Neural crest cell (in vitro differentiated cells): Measurements from ENCODE around the gene ZNF652. TPM values are rescaled to one million over a fixed set of nuclear protein-coding genes. Genes with fewer than 3 reads are reported as not detected.

Experiments used
- DNase-seq: peaks from one replicate; pipeline ENCODE4 v3.0.0; 2021; ENCODE audit warnings: low read depth, mixed read lengths, low spot score
- H3K27ac Mint-ChIP-seq: one replicate; pipeline ENCODE4 v1.8.0; 2021; ENCODE audit warnings: mild to moderate bottlenecking, mixed read lengths; ENCODE audit not compliant: unreplicated experiment
- H3K27me3 Mint-ChIP-seq: 2 replicates; pipeline ENCODE4 v1.8.0; 2021; ENCODE audit warnings: low read depth, mild to moderate bottlenecking, mixed read lengths
- H3K36me3 Mint-ChIP-seq: 2 replicates; pipeline ENCODE4 v1.8.0; 2021; ENCODE audit warnings: low read depth, mild to moderate bottlenecking, mixed read lengths
- H3K4me1 Mint-ChIP-seq: 2 replicates; pipeline ENCODE4 v1.8.0; 2021; ENCODE audit warnings: mixed read lengths
- H3K4me3 Mint-ChIP-seq: one replicate; pipeline ENCODE4 v1.8.0; 2021; ENCODE audit warnings: mild to moderate bottlenecking, mixed read lengths
- H3K9me3 Mint-ChIP-seq: 2 replicates; pipeline ENCODE4 v1.8.0; 2021; ENCODE audit warnings: mixed read lengths
- microRNA-seq: library from miRNA; unstranded; fragments of <30 nt; microRNA quantifications from one replicate; pipeline ENCODE4, GENCODE V29; 2020
- total RNA-seq: library from RNA; stranded (reverse); gene quantifications from 2 replicates; pipeline ENCODE4 v1.2.1, GENCODE V29; 2021
- TF ChIP-seq, protein P1 (sequence below): fragments of 200-600 bp; sonication (generic); conservative IDR thresholded peaks from 2 replicates; pipeline ENCODE4 v1.5.0; 2021; ENCODE audit warnings: antibody characterized with exemption, mild to moderate bottlenecking

Gene ZNF652
- total RNA-seq, 1 donor from 2014 or later = 42.1 TPM

DNA sequence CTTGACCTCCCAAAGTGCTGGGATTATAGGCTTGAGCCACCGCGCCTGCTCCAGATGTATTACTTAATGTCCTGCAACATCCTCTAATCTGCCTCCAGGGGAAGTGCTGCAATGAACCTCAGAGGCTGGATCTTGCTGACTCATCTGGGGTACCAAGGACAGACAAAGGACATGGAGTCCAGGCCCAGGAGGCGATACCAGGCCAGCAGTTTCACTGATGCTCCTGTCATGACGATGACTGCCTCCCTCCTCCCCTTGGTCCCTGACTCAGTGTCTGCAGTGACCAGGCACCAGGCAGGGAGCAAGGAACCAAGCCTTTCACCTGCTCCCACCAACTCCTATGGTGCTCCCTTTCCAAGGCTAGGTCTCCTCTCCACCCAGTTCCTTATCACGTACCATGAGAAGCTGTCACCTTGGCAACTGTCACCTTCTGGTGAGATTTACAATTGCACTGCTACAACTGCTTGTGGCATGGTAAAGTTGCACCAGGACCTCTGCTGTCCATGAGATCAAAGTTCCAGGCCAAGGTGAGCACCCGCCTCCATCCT is 109.8 kb downstream of the ZNF652 start:
- Mint-ChIP-seq H3K4me1 (no peaks in the 10 kb centered on the region), H3K36me3 (no peaks in the 10 kb centered on the region), H3K27ac (no peak overlapping the region), H3K27me3 (peaks cover 3% of the 10 kb centered on the region), H3K9me3 (no peaks in the 10 kb centered on the region), H3K4me3 (no peak overlapping the region)
- no peak for DNase-seq
- TF ChIP-seq, protein P1, sequence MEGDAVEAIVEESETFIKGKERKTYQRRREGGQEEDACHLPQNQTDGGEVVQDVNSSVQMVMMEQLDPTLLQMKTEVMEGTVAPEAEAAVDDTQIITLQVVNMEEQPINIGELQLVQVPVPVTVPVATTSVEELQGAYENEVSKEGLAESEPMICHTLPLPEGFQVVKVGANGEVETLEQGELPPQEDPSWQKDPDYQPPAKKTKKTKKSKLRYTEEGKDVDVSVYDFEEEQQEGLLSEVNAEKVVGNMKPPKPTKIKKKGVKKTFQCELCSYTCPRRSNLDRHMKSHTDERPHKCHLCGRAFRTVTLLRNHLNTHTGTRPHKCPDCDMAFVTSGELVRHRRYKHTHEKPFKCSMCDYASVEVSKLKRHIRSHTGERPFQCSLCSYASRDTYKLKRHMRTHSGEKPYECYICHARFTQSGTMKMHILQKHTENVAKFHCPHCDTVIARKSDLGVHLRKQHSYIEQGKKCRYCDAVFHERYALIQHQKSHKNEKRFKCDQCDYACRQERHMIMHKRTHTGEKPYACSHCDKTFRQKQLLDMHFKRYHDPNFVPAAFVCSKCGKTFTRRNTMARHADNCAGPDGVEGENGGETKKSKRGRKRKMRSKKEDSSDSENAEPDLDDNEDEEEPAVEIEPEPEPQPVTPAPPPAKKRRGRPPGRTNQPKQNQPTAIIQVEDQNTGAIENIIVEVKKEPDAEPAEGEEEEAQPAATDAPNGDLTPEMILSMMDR = no peak

DNA sequence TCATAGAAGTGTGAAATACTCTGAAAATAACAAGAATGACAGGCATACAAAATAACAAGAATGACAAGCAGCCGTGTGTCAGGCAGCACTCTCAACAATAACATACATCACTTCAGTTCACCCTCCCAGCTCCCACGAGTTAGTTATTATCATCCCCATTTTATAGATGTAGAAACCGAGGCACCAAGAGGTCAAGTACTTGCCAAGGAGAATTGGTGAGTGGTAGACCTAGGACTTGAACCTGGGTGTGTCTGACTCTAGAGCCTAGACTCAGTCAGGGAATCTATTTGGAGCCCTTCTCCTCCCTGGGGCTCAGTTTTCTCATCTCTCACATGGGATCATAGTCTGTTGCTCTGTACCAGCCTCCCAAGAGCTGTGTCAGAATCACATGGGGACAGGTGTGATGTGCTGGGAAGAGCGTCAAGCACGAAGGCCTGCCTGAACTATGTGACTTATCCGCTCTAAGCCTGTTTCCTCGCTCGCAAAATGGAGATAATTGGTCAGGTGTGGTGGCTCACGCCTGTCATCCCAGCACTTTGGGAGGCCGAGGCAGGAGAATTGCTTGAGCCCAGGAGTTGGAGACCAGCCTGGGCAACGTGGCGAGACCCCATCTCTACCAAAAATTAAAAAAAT is 112.0 kb downstream of the ZNF652 start:
- Mint-ChIP-seq H3K27me3 (peaks cover 3% of the 10 kb centered on the region), H3K36me3 (no peaks in the 10 kb centered on the region), H3K9me3 (no peaks in the 10 kb centered on the region), H3K27ac (no peak overlapping the region), H3K4me1 (no peaks in the 10 kb centered on the region), H3K4me3 (no peak overlapping the region)
- TF ChIP-seq, protein P1 = no peak
- DNase-seq = no peak

GRCh38 chr17:49249292-49249794 is 112.7 kb downstream of the ZNF652 start:
- Mint-ChIP-seq H3K9me3 (no peaks in the 10 kb centered on the region), H3K4me1 (no peaks in the 10 kb centered on the region), H3K36me3 (no peaks in the 10 kb centered on the region), H3K27ac (no peak overlapping the region), H3K4me3 (no peak overlapping the region), H3K27me3 (peaks cover 3% of the 10 kb centered on the region)
- TF ChIP-seq, protein P1 = no peak
- DNase-seq = no peak

DNA sequence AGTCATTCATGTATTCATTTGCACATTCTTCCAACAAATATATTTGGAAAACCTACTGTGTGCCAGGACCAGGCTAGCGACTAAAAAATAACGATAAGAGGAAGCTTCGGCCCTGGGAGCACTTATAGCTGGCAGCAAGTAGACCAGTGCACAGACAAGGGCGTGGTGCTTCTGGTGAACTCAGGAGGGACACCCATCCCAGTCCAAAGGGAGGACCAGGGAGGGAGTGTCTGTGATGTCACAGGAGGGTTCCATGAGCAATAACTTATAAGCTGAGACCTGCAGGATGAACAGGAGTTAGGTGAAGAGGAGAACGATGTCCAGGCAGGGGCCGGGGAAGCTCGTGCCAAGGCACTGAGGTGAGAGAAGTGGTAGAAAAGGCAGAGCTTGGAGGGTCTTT is 114.1 kb downstream of the ZNF652 start:
- no peak overlapping the region for H3K4me3 Mint-ChIP-seq
- no peak overlapping the region for H3K27ac Mint-ChIP-seq
- no peaks in the 10 kb centered on the region for H3K9me3 Mint-ChIP-seq
- H3K27me3 Mint-ChIP-seq = peaks cover 3% of the 10 kb centered on the region
- H3K4me1 Mint-ChIP-seq = no peaks in the 10 kb centered on the region
- TF ChIP-seq, protein P1 = no peak
- no peaks in the 10 kb centered on the region for H3K36me3 Mint-ChIP-seq
- no peak for DNase-seq

- Mint-ChIP-seq H3K4me3 (no peak overlapping the region), H3K9me3 (no peaks in the 10 kb centered on the region), H3K27ac (no peak overlapping the region), H3K4me1 (no peaks in the 10 kb centered on the region), H3K36me3 (no peaks in the 10 kb centered on the region), H3K27me3 (peaks cover 3% of the 10 kb centered on the region)
- TF ChIP-seq, protein P1 = no peak
- no peak for DNase-seq
Observed at GRCh38 chr17:49244839-49245238, 117.2 kb downstream of the ZNF652 start.

Small RNA genes lying within 50 kb of the gene (microRNA-seq; reads per million reads assigned to microRNA genes)
- not detected for gene MIR6129

Other genes with a start within 250 kb of the ZNF652 start
- gene B4GALNT2, start 229.5 kb downstream of the ZNF652 start, total RNA-seq = 0.02 TPM in 1 of 2 replicates, not detected in the other
- gene GNGT2, start 151.7 kb downstream of the ZNF652 start, total RNA-seq = not detected in 2 replicates
- 0.64 and 1.0 TPM in 2 replicates for gene ABI3, start 151.5 kb downstream of the ZNF652 start, total RNA-seq
- not detected in 2 replicates for gene PHOSPHO1, start 131.5 kb downstream of the ZNF652 start, total RNA-seq
- 248 and 256 TPM in 2 replicates for gene PHB1, start 52.6 kb upstream of the ZNF652 start, total RNA-seq
- gene NGFR, start 133.0 kb upstream of the ZNF652 start, total RNA-seq = 322 and 334 TPM in 2 replicates
- 0.79 and 1.1 TPM in 2 replicates for gene NXPH3, start 213.6 kb upstream of the ZNF652 start, total RNA-seq